Measurements from ENCODE around the gene TNFAIP3.

TNFAIP3 gene

DNA sequence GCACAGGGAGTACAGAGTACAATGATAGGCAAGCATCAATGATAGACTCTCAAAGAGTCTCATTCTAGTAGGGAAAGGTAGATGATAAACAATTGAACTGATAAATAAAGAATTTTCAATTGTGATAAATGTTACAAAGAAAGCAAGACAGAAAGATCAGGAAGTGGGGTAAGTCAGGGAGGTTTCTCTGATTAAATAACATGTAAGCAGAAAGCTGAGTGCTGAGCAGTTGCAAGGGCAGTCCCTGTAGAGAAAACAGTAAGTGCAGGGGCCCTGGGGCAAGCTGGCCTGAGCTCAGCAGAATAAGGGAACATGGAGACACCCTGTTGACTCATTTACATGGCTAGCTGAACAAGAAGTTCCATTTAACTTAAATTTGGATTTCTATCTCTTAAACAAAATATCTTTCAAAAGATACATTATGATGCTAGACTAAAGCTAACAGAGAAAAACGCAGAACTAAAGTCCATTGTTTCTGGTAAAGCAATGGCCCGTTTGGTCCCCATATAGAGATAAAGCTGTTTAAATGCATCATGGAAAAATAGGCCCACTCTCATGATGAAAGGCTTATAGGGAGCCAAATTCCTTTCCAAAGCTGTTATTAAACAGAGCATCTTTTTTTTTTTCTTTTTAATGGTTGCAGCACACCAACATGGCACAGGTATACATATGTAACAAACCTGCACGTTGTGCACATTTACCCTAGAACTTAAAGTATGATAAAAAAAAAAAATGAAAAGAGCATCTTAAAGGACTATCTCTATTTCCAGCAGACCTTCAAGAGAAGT lies 5.3 kb upstream of the TNFAIP3 start:
- DNase-seq (ENCODE audit: extremely low spot score, insufficient read length, low read depth) (no peak), FAIRE-seq (no peak)

DNA sequence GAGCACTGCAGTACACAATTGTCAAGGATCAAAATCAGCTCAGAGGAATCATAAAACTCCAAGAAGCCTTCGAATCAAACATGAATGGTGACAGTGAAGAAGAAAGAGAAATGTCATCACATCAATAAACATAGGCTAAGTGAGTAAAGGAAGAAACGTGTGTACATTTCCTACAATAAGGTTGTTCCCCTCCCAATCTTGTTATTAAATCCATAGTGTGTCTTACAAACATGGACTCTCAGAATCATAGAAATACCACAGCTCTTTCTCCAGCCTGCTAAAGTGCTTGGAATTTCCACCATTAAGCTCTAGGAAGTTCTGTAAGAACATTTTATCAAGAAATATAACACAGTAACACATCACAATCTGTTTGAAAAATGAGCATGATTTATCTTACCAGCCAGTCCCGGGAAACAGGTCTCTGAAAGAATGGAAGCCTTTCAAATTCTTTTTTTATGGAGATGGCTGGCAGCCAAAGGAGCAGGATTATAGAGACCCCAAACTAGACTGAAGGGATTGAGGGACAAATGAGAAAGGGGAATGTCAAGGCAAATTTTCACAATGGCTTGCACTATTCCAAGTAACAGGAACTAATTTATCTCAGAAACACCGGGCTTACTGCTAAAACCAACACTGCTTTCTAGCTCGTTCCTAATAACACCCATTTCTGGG lies 4.5 kb upstream of the TNFAIP3 start:
- FAIRE-seq (no peak), DNase-seq (ENCODE audit: extremely low spot score, insufficient read length, low read depth) (no peak)

DNA sequence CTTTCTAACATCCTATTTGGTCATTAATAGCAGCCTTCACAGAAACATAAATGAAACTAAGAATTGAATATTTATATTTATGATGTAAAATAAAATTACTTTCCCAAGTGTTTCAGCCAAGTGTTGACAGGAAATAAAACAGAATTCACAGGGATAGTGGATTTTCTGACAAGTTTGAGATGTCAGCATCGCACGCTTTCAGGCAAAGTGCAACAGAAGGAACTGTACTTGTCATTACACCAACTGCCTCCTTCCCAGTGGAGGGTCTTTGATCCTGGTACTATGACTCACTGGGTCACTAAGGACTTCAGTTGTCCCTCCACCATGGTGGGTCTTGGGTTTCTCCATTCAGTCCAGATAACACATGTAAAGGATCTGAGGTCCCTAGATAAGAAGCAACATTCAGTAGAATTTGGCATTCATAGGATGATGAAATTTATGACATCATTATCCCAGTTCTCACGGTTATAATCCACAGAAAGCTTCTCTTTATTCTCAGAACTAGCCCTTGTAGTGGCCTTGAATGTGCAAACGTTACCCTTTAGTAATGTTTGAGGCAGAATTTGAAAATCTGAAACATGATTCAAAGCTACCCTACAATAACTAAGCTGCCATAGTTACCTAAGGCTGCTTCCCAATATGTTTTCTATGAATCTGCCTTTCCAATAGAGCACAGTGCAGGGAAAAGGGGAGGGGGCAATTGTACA lies 3.8 kb upstream of the TNFAIP3 start:
- no peak for FAIRE-seq
- DNase-seq (ENCODE audit: extremely low spot score, insufficient read length, low read depth) = no peak

DNA sequence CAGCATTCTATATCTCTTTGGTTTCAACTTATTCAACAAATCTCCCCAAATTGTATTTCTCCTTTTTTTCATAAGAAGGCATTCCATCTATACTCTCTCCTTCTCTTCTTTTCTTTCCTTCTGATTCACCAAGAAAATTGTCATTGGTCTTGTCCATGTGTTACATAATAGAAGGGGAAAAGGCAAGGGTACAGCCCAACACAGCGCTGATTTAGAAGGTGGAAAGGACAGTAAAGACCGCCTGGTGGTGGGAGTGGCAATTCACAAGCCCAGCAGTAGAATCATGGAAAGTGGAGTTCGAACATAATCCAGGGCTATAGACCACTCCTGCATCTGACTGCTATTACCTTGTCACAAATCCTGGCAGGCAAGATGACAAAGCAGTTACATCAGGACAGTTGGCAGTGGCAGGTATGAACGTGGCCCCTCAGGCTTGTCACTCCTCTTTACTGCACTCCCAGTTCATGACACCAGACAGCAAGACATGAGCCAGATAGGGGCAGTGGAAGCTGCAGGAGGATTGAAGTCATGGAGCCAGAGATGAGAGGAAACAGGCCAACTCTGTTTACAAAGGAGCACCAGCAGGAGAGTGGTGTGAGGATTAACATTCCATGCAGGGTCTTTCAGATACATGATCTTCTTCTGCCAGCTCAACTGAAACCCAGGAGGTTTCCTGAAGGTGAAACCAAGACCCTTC lies 2.1 kb upstream of the TNFAIP3 start:
- FAIRE-seq (no peak), DNase-seq (ENCODE audit: extremely low spot score, insufficient read length, low read depth) (no peak)

DNA sequence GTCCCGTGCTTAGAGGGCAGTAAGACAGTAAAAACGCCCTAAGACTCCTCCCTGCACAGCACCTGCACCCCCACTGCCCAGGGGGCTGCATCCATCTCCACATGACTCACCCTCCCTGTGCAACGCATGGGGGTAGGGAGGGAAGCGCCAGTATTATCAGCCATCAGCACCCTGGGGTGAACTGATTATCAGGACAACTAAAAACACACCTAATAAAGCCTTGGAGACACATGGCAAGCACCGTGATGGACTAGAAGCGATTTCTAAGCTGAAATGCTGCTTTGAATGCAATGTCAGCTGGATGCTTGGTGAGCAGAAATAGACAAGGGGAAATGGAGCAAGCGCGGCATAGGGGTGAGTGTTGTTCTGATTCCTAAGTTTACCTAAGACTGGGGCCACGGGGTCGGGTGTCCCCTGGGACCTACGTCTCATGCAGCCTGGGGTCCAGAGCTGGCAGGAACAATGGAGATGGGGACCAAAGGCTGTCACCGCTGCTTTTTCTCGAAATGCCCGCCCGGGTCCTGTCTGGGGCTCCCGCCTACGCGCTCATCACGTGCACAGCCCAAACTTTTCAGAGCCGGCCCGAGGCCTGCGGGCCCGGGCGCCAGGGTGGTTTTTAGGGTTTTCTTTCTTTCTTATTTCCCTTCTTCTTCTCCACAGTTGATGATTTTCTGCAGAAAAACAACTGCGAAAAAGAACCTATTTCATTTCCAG lies 702 bp upstream of the TNFAIP3 start:
- no peak for DNase-seq (ENCODE audit: extremely low spot score, insufficient read length, low read depth)
- FAIRE-seq = no peak

DNA sequence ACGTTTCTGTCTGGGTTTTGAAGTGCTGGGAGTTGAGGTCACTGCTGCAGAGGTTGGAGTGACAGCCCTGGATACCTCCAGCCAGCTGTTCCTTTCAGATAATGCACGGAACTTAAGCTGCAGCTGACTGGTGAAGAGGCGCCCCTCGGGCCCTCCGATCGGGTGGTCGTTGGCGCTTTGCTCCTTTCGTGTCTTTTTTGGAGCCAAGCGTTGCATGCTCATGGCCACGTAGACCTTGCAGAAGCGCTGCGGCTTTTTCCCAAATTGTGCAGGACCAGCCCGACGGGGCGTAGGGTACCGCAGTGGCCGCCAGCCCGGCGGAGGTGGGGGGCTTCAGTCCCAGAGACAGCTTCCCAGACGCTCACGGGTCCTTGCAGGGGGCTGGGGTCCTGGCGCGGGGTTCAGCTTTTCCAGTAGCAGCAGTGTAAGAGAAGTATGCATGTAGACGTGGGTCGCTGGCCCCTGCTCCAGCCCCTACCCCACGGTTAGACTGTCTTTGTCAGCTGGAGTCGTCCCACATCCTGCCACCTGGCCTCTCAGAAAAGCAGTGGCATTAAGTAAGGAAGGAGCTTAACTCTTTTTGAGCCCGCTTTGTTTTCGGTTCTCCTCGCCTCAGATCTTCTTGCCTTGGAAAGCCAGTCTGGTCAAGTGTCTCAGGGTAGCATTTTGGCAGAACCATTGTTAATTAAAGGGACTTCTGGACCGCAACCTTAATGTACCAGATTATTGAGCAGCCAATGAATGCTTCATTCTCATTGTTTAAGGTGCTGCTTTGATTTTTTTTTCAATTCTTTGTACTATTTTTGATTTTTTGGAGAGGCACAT lies 838 bp downstream of the TNFAIP3 start:
- FAIRE-seq = peak; percentile 52
- DNase-seq (ENCODE audit: extremely low spot score, insufficient read length, low read depth) = no peak

DNA sequence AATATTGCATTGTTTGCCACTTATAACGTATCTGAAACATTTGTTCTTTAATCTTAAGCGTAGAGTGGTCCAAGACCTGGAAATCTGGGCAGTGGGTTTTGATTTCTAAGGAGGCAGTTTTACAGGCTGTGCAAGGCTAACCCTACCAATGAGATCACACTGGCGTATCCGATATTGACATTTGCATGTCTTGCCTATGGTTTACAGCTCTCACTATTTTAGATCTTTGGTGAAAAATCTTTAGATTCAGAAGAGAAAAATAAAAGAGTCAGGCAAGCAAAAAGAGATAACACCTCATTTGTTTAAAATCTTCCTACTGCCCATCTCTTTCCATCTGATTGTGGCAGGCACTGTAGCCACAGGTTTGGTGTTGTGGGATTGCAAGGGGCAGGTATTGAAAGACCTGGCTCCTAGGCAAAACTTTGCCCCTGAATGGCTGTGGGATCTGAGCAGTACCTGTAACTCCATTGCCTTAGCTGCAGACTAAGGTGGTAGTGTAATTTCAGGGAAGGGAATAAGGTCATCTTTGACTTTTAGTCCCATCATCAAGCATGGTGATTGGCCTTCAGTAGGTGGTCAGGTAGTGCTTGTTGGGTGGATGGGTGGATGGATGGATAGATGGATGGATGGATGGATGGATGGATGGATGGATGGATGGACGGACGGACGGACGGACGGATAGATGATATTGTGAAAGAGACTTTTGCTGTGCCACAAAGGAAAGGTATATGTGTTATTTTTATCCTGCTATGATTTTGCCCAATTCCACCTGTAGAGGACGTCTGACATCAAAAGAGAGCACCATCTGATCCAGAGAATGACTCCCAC lies 1.9 kb downstream of the TNFAIP3 start:
- DNase-seq (ENCODE audit: extremely low spot score, insufficient read length, low read depth) (no peak), FAIRE-seq (peak; percentile 48)

DNA sequence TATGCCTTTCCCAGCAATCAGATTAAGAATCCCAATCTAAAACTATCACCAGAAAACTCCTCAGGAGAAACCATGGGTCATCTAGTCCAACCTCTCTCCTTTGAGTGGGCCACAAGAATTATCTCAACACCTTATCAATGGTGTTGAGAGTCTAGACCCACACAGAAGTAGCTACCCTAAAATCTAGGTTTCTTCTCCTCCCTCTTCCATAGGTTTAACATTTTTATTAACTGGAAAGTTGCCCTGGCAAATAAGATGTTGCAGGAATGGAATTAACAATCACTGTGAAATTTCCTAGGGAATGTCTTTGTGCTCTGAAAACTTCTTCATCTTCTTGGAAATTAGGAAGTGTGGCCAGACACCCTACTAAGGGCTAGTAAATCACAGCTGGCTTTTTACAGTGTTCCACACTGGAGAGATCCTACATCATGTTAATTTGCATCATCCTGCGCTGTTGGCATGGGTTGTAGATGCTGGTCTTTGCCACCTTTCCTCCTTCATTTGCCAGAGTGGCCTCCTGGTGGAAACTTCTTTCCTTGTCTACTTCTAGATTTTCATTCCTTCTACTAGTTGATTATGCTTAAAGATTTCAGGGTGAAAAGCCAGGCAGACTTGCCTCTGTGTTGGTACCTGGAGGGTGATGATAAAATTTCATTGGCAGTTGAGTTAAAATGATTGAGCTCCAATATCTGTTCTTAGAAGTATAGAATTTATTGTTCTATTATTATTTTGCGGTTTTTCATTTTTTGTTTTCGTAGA lies 2.7 kb downstream of the TNFAIP3 start:
- DNase-seq (ENCODE audit: extremely low spot score, insufficient read length, low read depth) = no peak
- no peak for FAIRE-seq

DNA sequence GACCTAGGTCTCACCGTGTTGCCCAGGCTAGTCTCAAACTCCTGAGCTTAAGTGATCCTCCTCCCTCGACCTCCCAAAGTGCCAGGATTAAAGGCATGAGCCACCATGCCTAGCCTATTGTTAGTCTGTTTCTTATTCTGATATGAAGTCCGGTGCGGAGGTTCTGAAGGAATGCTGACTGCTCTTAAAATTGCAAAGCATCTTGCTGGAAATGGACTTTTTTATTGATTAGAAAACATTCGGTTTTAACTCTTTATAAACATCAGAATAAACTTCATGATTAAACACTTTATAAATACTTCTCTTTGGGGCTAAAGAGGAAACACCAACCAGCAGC lies 3.2 kb downstream of the TNFAIP3 start:
- FAIRE-seq = no peak
- no peak for DNase-seq (ENCODE audit: extremely low spot score, insufficient read length, low read depth)

DNA sequence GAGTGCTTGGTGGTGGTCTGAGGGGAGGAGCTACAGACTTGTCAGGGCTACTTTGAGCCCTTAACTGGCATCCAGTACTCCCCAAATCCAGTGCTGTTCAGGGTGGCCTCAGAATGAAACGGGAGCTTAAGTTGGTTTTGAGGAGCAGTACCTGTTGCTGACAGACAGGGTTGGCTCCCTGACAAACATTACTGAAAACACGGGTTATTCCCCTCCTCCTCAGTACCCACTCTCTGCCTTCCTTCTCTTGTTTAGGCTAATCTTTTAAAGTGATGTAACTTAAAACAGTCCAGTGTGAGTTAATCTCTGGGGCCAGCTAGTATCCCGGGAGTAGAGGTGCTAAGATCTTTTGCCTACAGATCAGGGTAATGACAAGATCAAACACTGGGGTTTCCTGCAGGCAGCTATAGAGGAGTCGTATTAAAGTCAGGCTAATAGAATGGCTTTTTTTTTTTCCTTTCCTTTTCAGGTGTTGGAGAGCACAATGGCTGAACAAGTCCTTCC lies 3.7 kb downstream of the TNFAIP3 start:
- FAIRE-seq (no peak), DNase-seq (ENCODE audit: extremely low spot score, insufficient read length, low read depth) (no peak)

DNA sequence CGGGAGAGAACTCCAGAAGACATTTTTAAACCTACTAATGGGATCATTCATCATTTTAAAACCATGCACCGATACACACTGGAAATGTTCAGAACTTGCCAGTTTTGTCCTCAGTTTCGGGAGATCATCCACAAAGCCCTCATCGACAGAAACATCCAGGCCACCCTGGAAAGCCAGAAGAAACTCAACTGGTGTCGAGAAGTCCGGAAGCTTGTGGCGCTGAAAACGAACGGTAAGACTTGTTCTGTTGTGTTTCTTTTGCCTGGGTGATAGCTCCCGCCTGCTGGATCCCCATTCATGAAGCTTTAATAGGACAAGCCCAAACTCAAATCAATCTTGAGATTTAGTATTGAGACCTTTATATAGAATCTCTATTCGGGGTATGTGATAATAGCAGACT lies 4.2 kb downstream of the TNFAIP3 start:
- DNase-seq (ENCODE audit: extremely low spot score, insufficient read length, low read depth) = no peak
- FAIRE-seq = peak; percentile 85

DNA sequence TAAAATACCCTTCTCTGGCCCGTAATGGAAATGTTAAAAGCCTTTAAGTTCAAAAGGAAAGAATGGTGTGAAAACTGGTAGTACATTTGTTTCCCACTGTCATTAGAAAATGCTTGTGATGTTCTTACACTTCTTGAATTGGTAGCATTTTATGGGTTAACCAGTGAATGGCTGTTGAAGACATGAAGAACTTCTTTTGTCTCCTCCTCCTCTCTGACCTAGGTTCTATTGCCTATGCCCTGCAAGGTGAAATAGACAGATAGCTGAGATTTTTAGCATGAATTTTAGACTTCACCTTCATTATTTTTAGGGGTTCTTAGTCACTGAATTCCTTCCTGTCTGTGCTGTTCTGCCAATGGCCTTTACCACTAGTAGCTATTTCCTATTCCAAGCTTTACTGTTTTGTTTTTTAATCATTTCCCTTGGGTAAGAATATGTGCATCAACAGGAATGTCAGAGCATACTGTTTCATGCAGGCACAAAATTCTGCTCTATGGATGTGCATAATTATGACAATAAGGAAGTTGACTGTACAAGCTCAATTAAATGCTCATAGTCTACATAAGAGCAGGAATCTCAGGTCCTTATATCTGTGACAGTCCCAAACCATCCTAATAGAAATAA lies 4.9 kb downstream of the TNFAIP3 start:
- FAIRE-seq = no peak
- DNase-seq (ENCODE audit: extremely low spot score, insufficient read length, low read depth) = no peak

DNA sequence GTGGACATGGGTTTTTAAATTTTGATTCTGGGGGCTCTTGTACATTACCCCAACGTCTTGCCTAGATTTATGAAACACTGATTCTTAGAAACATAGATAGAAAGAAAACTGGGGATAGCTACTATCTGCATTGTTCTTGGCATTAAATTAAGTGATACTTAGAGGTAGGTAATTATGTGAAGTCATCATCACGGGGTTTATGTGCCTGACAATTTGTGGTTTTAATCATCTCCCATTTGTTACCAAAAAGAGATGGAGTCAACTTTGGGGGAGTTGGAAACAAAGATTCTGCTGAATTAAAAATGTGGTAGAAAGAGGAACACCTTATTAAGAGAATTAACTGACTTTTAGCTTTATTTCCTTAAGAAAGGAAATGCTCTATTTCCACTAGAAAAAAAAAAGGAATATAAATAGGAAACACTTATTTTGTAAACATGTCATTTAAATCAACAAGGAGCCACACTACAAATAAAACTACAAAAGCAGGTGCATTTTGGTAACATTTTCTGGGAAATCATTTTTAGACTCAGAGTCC lies 5.6 kb downstream of the TNFAIP3 start:
- FAIRE-seq (no peak), DNase-seq (ENCODE audit: extremely low spot score, insufficient read length, low read depth) (no peak)

DNA sequence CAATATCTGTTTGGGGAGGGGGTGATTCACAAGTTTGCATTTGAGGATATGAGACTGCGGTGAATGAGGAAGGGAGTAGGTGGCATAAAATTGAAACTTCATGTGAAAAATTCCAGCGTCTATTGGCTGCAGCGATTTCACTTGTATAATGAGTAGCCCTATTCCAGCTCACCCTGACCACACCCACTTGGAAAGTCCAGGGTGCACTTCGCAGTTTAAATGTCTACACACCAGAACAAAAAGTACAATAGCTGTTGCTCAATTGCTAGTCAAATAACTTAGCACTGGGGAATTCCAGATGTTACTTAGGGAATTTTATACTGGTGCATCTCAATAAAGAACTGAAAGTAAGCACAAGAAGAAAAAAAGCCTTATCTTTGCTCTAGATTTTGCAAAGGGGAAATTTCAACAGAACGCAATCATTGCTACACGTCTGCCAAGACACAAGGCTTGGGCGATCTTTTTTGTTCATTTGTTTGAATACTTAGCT lies 6.3 kb downstream of the TNFAIP3 start:
- FAIRE-seq (peak; percentile 96), DNase-seq (ENCODE audit: extremely low spot score, insufficient read length, low read depth) (no peak)

DNA sequence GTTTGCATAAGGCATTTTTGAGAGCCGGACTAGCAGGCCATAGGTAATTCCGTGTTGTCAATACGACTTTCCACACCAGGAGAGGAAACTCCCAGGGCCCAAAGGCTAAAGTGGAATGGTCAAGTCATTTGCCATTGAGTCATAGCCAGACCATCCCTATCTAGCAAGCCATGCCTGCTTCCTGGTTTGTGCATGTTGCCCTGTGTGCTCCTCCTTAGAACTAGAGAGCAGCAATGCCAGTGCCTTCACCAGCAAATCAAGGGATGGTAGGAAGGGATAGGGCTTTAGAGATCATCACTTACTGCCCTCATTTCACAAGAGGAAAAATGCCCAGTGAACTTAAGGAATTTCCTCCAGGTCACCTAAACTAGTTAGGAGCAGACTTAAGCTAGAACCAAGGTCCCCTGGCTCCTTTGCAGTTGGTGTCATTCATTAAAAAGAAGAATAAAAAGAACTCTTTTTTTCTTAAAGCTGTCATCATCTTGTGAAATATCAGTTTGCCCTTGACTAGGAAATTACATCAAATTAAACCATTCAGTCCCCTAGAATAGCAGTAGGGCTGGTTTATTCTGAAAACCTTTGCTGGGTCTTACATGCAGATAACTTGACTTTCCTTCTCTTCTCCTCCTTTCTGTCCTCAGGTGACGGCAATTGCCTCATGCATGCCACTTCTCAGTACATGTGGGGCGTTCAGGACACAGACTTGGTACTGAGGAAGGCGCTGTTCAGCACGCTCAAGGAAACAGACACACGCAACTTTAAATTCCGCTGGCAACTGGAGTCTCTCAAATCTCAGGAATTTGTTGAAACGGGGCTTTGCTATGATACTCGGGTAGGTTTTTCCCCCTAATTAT lies 7.4 kb downstream of the TNFAIP3 start:
- peak; percentile 38 for FAIRE-seq

DNA sequence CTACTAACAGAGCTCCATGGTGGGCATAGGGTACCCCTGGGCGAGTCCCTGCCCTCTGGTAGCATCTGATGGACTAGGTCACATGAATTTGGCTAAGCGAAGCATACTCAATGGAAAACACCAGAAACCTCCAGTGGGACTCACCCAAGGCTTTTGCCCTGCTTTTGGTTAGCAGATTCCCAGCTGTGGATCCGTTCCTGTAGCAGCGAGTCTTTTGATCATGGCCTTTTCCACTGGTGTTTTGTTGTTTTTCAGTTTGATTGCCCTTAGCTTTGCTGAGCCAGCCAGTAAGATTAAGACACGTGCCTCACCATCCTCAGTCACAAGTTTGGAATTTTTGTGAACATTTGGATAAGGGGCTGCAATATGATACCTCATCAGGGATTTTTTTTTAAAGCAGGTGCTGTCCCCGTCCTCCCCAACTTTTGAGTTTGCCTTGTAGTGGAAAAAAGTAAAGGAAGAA lies 8.0 kb downstream of the TNFAIP3 start:
- FAIRE-seq (peak; percentile 21), DNase-seq (ENCODE audit: extremely low spot score, insufficient read length, low read depth) (no peak)

More for the DNA sequence above, 7.4 kb downstream of the TNFAIP3 start:
- DNase-seq (ENCODE audit: extremely low spot score, insufficient read length, low read depth) = no peak

Measured in GM18507 (cell line).